Endothelial cell of umbilical vein (primary cell): ENCODE data around the gene PPP4R1.
A peak's percentile ranks its signal among the peaks of the same experiment; 100 is the strongest.

Source experiments
- EZH2 ChIP-seq: IDR thresholded peaks from 2 replicates; pipeline ENCODE4 v1.6.1; 2012; ENCODE audit warnings: borderline replicate concordance, low read depth, mild to moderate bottlenecking, moderate library complexity, low read length, inconsistent platforms; ENCODE audit not compliant: severe bottlenecking
- FOS ChIP-seq: IDR thresholded peaks from 2 replicates; pipeline ENCODE4 v1.6.1; 2011; ENCODE audit warnings: mild to moderate bottlenecking, low read length, moderate library complexity, borderline replicate concordance; ENCODE audit not compliant: insufficient read depth
- GATA2 ChIP-seq: IDR thresholded peaks from 2 replicates; pipeline ENCODE4 v1.7.0; 2011; ENCODE audit warnings: low read depth, mild to moderate bottlenecking, moderate library complexity, mixed read lengths, low read length; ENCODE audit not compliant: insufficient read length, insufficient read depth
- MYC ChIP-seq: IDR thresholded peaks from one replicate; pipeline ENCODE4 v1.6.1; 2011; ENCODE audit warnings: mild to moderate bottlenecking, low read depth, low read length
- POLR2A ChIP-seq: IDR thresholded peaks from 2 replicates; pipeline ENCODE4 v1.6.1; 2012; ENCODE audit warnings: low read depth, mild to moderate bottlenecking, control low read depth, low read length
- POLR2AphosphoS5 ChIP-seq: IDR thresholded peaks from 2 replicates; pipeline ENCODE4 v1.6.1; 2012; ENCODE audit warnings: low read depth, mild to moderate bottlenecking, control low read depth, low read length, moderate library complexity; ENCODE audit not compliant: insufficient read depth
- TF ChIP-seq, protein P1 (sequence below): IDR thresholded peaks from 2 replicates; pipeline ENCODE4 v1.6.1; 2011; ENCODE audit not compliant: insufficient read depth, insufficient read length
- TF ChIP-seq, protein P2 (sequence below), 2 donors: IDR thresholded peaks; 1 replicate in 1 of 2; 2 replicates in 1 of 2; pipeline ENCODE4 v1.5.1; 2011; ENCODE audit warnings: low read length in 2 of 2, mild to moderate bottlenecking in 2 of 2, moderate library complexity in 2 of 2, control low read depth in 1 of 2, inconsistent platforms in 1 of 2, low read depth in 1 of 2; ENCODE audit not compliant: insufficient read depth in 1 of 2; ENCODE audit errors: extremely low read depth in 1 of 2

DNA sequence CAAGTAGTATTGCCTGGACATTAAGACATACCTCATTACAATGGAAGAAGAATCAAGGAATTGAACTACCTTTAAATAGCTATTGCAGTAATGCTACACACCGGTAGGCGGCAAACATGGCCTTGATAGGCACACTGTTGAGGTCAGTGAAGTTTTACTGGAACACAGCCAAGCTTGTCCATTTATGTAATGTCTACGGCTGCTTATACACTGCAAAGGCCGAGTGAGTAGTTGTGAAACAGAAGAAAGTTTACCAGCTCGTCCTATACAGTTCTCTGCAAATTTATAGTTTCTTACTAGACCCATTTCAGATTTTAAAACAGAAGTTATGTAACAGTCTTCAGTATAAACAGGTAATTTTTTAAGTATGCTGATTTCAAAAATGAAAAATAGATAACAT lies 38.8 kb downstream of the PPP4R1 start:
- TF ChIP-seq POLR2A = no peak
- no peak for TF ChIP-seq POLR2AphosphoS5
- no peak for TF ChIP-seq EZH2
- TF ChIP-seq, protein P1, sequence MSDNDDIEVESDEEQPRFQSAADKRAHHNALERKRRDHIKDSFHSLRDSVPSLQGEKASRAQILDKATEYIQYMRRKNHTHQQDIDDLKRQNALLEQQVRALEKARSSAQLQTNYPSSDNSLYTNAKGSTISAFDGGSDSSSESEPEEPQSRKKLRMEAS = no peak
- TF ChIP-seq, protein P2, sequence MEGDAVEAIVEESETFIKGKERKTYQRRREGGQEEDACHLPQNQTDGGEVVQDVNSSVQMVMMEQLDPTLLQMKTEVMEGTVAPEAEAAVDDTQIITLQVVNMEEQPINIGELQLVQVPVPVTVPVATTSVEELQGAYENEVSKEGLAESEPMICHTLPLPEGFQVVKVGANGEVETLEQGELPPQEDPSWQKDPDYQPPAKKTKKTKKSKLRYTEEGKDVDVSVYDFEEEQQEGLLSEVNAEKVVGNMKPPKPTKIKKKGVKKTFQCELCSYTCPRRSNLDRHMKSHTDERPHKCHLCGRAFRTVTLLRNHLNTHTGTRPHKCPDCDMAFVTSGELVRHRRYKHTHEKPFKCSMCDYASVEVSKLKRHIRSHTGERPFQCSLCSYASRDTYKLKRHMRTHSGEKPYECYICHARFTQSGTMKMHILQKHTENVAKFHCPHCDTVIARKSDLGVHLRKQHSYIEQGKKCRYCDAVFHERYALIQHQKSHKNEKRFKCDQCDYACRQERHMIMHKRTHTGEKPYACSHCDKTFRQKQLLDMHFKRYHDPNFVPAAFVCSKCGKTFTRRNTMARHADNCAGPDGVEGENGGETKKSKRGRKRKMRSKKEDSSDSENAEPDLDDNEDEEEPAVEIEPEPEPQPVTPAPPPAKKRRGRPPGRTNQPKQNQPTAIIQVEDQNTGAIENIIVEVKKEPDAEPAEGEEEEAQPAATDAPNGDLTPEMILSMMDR (IDR thresholded peaks at IDR 0.05; ENCODE audit: extremely low read depth in 1 of 2, insufficient read depth in 1 of 2, low read depth in 1 of 2, low read length in 2 of 2) = peak; percentile 80 to 84
- no peak for TF ChIP-seq MYC
- TF ChIP-seq FOS = no peak
- no peak for TF ChIP-seq GATA2
